ENCODE measurements around the gene FIG4. TPM values are rescaled to one million over a fixed set of nuclear protein-coding genes. Genes with fewer than 3 reads are reported as not detected.
A peak's percentile ranks its signal among the peaks of the same experiment; 100 is the strongest.

FIG4 gene
- total RNA-seq, 1 experiment from 2014 or later: 21.3 TPM

DNA sequence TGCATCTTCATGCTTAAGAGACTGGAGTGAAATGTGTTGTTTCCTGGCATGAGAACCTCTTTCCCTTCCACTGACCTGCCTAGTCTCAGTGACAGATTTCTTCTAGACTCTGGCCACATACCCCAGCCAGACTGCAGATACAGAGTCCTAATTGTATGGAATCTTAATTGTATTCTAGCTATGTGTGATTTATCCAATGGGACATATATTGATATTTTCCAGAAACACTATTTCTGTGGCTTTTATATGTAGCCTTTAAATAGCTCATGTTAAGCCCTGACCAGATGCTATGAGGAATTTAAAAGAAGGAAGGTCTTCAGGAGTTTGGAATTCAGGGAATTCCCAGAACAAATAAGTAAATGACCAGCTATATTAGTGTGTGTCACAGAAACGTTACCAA lies 99.0 kb downstream of the FIG4 start:
- Mint-ChIP-seq H3K27ac (peak overlapping the region; percentile 44; the same call in 1 of the 2 replicates), H3K4me1 (peaks cover 31% of the 10 kb centered on the region), H3K36me3 (peaks cover 12% of the 10 kb centered on the region), H3K4me3 (no peak overlapping the region), H3K27me3 (ENCODE audit: low read depth) (no peaks in the 10 kb centered on the region), H3K9me3 (no peaks in the 10 kb centered on the region)
- DNase-seq (ENCODE audit: low spot score) (no peak), ATAC-seq (0 out of 2 replicates have a peak, but pooled peaks have one; percentile 30)
- POLR2A ChIA-PET: no interaction called here
- no peak for TF ChIP-seq ZNF423 (CRISPR knock-in tag; IDR thresholded peaks at IDR 0.05)
- no peak for TF ChIP-seq TEAD4 (CRISPR knock-in tag; IDR thresholded peaks at IDR 0.05)
- no peak for TF ChIP-seq GTF2I (CRISPR knock-in tag; conservative IDR thresholded peaks at IDR 0.05)
- no peak for TF ChIP-seq MAX (CRISPR knock-in tag; IDR thresholded peaks at IDR 0.05)
- TF ChIP-seq, protein P1, sequence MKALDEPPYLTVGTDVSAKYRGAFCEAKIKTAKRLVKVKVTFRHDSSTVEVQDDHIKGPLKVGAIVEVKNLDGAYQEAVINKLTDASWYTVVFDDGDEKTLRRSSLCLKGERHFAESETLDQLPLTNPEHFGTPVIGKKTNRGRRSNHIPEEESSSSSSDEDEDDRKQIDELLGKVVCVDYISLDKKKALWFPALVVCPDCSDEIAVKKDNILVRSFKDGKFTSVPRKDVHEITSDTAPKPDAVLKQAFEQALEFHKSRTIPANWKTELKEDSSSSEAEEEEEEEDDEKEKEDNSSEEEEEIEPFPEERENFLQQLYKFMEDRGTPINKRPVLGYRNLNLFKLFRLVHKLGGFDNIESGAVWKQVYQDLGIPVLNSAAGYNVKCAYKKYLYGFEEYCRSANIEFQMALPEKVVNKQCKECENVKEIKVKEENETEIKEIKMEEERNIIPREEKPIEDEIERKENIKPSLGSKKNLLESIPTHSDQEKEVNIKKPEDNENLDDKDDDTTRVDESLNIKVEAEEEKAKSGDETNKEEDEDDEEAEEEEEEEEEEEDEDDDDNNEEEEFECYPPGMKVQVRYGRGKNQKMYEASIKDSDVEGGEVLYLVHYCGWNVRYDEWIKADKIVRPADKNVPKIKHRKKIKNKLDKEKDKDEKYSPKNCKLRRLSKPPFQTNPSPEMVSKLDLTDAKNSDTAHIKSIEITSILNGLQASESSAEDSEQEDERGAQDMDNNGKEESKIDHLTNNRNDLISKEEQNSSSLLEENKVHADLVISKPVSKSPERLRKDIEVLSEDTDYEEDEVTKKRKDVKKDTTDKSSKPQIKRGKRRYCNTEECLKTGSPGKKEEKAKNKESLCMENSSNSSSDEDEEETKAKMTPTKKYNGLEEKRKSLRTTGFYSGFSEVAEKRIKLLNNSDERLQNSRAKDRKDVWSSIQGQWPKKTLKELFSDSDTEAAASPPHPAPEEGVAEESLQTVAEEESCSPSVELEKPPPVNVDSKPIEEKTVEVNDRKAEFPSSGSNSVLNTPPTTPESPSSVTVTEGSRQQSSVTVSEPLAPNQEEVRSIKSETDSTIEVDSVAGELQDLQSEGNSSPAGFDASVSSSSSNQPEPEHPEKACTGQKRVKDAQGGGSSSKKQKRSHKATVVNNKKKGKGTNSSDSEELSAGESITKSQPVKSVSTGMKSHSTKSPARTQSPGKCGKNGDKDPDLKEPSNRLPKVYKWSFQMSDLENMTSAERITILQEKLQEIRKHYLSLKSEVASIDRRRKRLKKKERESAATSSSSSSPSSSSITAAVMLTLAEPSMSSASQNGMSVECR (CRISPR knock-in tag; IDR thresholded peaks at IDR 0.05; ENCODE audit: borderline replicate concordance): no peak
- TF ChIP-seq RELA (CRISPR knock-in tag; IDR thresholded peaks at IDR 0.05; ENCODE audit: borderline replicate concordance): no peak
- TF ChIP-seq ZNF232 (CRISPR knock-in tag; IDR thresholded peaks at IDR 0.05): no peak
- TF ChIP-seq, protein P2, sequence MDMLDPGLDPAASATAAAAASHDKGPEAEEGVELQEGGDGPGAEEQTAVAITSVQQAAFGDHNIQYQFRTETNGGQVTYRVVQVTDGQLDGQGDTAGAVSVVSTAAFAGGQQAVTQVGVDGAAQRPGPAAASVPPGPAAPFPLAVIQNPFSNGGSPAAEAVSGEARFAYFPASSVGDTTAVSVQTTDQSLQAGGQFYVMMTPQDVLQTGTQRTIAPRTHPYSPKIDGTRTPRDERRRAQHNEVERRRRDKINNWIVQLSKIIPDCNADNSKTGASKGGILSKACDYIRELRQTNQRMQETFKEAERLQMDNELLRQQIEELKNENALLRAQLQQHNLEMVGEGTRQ (CRISPR knock-in tag; IDR thresholded peaks at IDR 0.05): no peak
- TF ChIP-seq IRF2 (CRISPR knock-in tag; IDR thresholded peaks at IDR 0.05; ENCODE audit: borderline replicate concordance, low read depth): no peak
- TF ChIP-seq ZNF317 (CRISPR knock-in tag; IDR thresholded peaks at IDR 0.05; ENCODE audit: borderline replicate concordance, low read depth): no peak
- TF ChIP-seq GABPB1 (CRISPR knock-in tag; IDR thresholded peaks at IDR 0.05): no peak
- no peak for TF ChIP-seq E2F5 (CRISPR knock-in tag; IDR thresholded peaks at IDR 0.05)
- TF ChIP-seq ETV6 (CRISPR knock-in tag; IDR thresholded peaks at IDR 0.05): no peak
- CTCF ChIA-PET: interaction anchor here (3.0 kb wide), 1 partner anchor 249 kb away, joined by 28 read pairs; no protein-coding TSS in a partner anchor

DNA sequence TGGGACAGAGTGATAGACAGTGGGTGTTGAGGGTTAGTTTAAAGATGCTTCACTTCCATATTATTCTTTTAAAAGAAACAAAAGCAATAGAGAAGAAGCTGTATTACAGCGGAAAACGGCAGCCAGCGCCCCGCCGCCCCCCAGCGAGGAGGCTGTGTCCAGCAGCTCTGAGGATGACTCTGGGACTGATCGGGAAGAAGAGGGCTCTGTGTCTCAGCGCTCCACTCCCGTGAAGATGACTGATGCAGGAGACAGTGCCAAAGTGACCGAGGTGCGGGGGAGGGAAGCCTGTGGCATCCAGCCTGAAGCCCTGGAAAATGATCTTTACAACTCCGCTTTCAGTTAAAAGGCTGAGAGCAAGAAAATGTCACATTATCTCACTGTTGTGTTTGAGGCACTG lies 100.2 kb downstream of the FIG4 start:
- Mint-ChIP-seq H3K27me3 (ENCODE audit: low read depth) (no peaks in the 10 kb centered on the region), H3K4me1 (peaks cover 37% of the 10 kb centered on the region), H3K9me3 (no peaks in the 10 kb centered on the region), H3K4me3 (no peak overlapping the region), H3K27ac (no peak overlapping the region; the same call in 1 of the 2 replicates), H3K36me3 (peaks cover 9% of the 10 kb centered on the region)
- POLR2A ChIA-PET: no interaction called here
- CTCF ChIA-PET: interaction anchor here (0.6 to 3.0 kb wide), 5 partner anchors 8 to 264 kb away, joined by 3 to 28 read pairs (median 4); no protein-coding TSS in a partner anchor
- DNase-seq (ENCODE audit: low spot score): peak; percentile 29
- ATAC-seq: peak; percentile 80
- TF ChIP-seq FOXP4 (CRISPR knock-in tag; IDR thresholded peaks at IDR 0.05) (no peak), ZNF219 (CRISPR knock-in tag; IDR thresholded peaks at IDR 0.05; ENCODE audit: borderline replicate concordance) (no peak), MXD4 (CRISPR knock-in tag; IDR thresholded peaks at IDR 0.05; ENCODE audit: borderline replicate concordance) (no peak), ERG (CRISPR knock-in tag; IDR thresholded peaks at IDR 0.05) (no peak), PRRX2 (CRISPR knock-in tag; IDR thresholded peaks at IDR 0.05) (no peak), TCF7 (CRISPR knock-in tag; IDR thresholded peaks at IDR 0.05; ENCODE audit: low read depth) (no peak), PRDM15 (CRISPR knock-in tag; IDR thresholded peaks at IDR 0.05) (no peak), GTF2I (CRISPR knock-in tag; conservative IDR thresholded peaks at IDR 0.05) (no peak), SMAD4 (CRISPR knock-in tag; IDR thresholded peaks at IDR 0.05) (no peak)
- TF ChIP-seq, protein P3, sequence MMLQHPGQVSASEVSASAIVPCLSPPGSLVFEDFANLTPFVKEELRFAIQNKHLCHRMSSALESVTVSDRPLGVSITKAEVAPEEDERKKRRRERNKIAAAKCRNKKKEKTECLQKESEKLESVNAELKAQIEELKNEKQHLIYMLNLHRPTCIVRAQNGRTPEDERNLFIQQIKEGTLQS (CRISPR knock-in tag; conservative IDR thresholded peaks at IDR 0.05): no peak

All from WTC11 (cell line).